ENCODE results near the gene ANKS1A.
"Not testable (repeated sequence)": the region's sequence is repeated elsewhere in the genome, so short reads cannot be mapped to it uniquely, and the experiment has no call there.

Gene ANKS1A

GRCh38 chr6:34924831-34925625, 36.0 kb downstream of the ANKS1A start:
- no peak for FAIRE-seq

GRCh38 chr6:34926655-34927054, 37.6 kb downstream of the ANKS1A start:
- no peak for FAIRE-seq

- no peak for FAIRE-seq
These were observed 39.2 kb downstream of the ANKS1A start for GRCh38 chr6:34928220-34928619.

GRCh38 chr6:34928695-34929094, 39.6 kb downstream of the ANKS1A start:
- no peak for FAIRE-seq

GRCh38 chr6:34929241-34929978, 40.4 kb downstream of the ANKS1A start:
- FAIRE-seq: no peak

GRCh38 chr6:34930221-34930620, 41.2 kb downstream of the ANKS1A start:
- no peak for FAIRE-seq

- not testable (repeated sequence) for FAIRE-seq
These were observed 43.1 kb downstream of the ANKS1A start for GRCh38 chr6:34932202-34932601.

GRCh38 chr6:34934516-34934915, 45.5 kb downstream of the ANKS1A start:
- no peak for FAIRE-seq

GRCh38 chr6:34938268-34938667, 49.2 kb downstream of the ANKS1A start:
- FAIRE-seq: no peak

GRCh38 chr6:34940030-34940434, 51.0 kb downstream of the ANKS1A start:
- FAIRE-seq: no peak

- no peak for FAIRE-seq
These were observed 52.4 kb downstream of the ANKS1A start for GRCh38 chr6:34941421-34941820.

GRCh38 chr6:34945317-34945716, 56.3 kb downstream of the ANKS1A start:
- no peak for FAIRE-seq

GRCh38 chr6:34947561-34947960, 58.5 kb downstream of the ANKS1A start:
- FAIRE-seq: no peak

- FAIRE-seq: no peak
These were observed 60.6 kb downstream of the ANKS1A start for GRCh38 chr6:34949636-34950035.

GRCh38 chr6:34950849-34951248, 61.8 kb downstream of the ANKS1A start:
- peak; percentile 41 for FAIRE-seq

GRCh38 chr6:34951731-34952130, 62.7 kb downstream of the ANKS1A start:
- no peak for FAIRE-seq

- no peak for FAIRE-seq
These were observed 64.3 kb downstream of the ANKS1A start for GRCh38 chr6:34953061-34954025.

- no peak for FAIRE-seq
These were observed 66.4 kb downstream of the ANKS1A start for GRCh38 chr6:34955442-34955841.

GRCh38 chr6:34957231-34957783, 68.3 kb downstream of the ANKS1A start:
- no peak for FAIRE-seq

GRCh38 chr6:34958734-34959133, 69.7 kb downstream of the ANKS1A start:
- FAIRE-seq: no peak

GRCh38 chr6:34959224-34959623, 70.2 kb downstream of the ANKS1A start:
- no peak for FAIRE-seq

- no peak for FAIRE-seq
These were observed 72.0 kb downstream of the ANKS1A start for GRCh38 chr6:34961082-34961481.

- FAIRE-seq: no peak
These were observed 72.5 kb downstream of the ANKS1A start for GRCh38 chr6:34961574-34961973.
